Mononuclear cell (primary cell): ENCODE measurements around the gene TBL3. TPM values are rescaled to one million over a fixed set of nuclear protein-coding genes. Genes with fewer than 3 reads are reported as not detected.
A peak's percentile ranks its signal among the peaks of the same experiment; 100 is the strongest.

Experiments used
- H3K27me3 ChIP-seq: 2 replicates; pipeline ENCODE4 v1.6.0; 2011; ENCODE audit warnings: low read length, control low read depth; ENCODE audit not compliant: insufficient read depth
- H3K4me1 ChIP-seq: 2 replicates; pipeline ENCODE4 v1.5.1; 2011; ENCODE audit warnings: mild to moderate bottlenecking, low read length, control low read depth; ENCODE audit not compliant: insufficient read depth
- H3K4me3 ChIP-seq: 2 replicates; pipeline ENCODE4 v1.5.1; 2011; ENCODE audit warnings: mild to moderate bottlenecking, low read length, moderate library complexity
- H3K9me3 ChIP-seq: 2 replicates; pipeline ENCODE4 v1.5.1; 2011; ENCODE audit warnings: low read depth, mild to moderate bottlenecking, control low read depth, low read length
- total RNA-seq: library from RNA; depleted of rRNA; stranded (reverse); fragments of >200 nt; gene quantifications from one replicate; pipeline ENCODE4 v1.2.3, GENCODE V29; 2012

The TBL3 gene
- total RNA-seq, 1 donor, result 6.4 TPM

DNA sequence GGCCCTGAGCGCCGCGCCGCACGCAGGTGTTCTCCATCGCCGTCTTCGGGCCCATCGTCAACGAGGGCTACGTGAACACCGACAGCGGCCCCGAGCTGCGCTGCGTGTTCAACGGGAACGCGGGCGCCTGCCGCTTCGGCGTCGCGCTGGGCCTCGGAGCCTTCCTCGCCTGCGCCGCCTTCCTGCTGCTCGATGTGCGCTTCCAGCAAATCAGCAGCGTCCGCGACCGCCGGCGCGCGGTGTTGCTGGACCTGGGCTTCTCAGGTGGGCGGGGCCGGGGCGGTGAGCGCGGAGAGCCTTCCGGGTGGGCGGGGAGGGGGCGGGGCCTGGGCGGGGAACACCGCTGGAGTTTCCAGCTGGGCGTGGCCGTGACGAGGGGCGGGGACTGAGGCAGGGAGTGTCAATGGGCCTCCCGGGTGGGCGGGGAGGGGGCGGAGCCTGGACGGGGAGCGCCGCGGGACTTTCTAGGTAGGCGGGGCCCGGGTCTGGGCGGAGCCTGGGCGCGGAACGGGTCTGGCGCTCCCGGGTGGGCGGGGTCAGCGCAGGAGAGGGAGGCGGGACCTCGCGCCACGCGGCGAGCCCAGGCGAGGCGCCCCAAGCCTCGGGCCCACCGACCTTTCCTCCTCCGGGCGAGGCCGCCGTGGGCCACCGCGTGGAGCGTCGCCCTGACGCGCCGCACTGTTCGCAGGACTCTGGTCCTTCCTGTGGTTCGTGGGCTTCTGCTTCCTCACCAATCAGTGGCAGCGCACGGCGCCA lies 20.3 kb downstream of the TBL3 start:
- Histone ChIP-seq H3K4me3 (peak overlapping the region; percentile 15), H3K27me3 (peaks cover 23% of the 10 kb centered on the region), H3K9me3 (no peaks in the 10 kb centered on the region), H3K4me1 (peaks cover 21% of the 10 kb centered on the region)

DNA sequence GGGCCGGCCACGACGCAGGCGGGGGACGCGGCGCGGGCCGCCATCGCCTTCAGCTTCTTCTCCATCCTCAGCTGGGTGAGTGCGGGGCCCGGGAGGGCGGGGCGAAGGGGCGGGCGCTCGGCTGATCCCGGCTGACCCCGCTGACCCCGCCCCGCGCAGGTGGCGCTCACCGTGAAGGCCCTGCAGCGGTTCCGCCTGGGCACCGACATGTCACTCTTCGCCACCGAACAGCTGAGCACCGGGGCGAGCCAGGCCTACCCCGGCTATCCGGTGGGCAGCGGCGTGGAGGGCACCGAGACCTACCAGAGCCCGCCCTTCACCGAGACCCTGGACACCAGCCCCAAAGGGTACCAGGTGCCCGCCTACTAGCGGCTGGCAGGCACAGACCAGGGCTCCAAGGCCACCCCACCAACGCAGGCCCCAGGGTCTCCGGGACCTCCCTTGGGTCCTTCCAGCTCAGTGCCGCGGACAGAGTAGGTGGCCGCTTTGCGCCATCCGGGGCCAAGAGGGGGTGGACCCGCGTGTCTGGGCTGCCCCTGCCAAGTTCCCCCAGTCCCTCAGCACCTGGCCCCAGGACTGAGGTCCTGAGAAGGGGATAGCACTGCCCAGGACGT lies 21.0 kb downstream of the TBL3 start:
- Histone ChIP-seq H3K27me3 (peaks cover 23% of the 10 kb centered on the region), H3K9me3 (no peaks in the 10 kb centered on the region), H3K4me1 (peaks cover 21% of the 10 kb centered on the region), H3K4me3 (no peak overlapping the region)

DNA sequence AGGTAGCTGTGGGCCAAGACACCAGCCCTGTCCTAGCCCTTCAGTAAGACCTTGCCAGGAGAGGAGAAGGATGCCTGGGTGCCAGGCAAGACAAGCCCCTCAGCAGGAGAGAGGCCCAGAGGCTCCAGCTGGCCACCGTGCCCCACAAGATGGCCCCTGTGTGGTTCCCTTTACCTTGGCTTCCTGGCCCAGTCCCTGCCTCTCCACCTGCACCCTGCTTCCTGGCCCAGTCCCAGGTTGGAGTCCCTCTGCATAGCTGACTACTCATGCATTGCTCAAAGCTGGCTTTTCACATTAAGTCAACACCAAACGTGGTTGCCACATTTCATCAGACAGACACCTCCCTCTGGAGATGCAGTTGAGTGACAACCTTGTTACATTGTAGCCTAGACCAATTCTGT lies 21.9 kb downstream of the TBL3 start:
- Histone ChIP-seq H3K4me3 (no peak overlapping the region), H3K9me3 (no peaks in the 10 kb centered on the region), H3K27me3 (peaks cover 20% of the 10 kb centered on the region), H3K4me1 (peaks cover 21% of the 10 kb centered on the region)

DNA sequence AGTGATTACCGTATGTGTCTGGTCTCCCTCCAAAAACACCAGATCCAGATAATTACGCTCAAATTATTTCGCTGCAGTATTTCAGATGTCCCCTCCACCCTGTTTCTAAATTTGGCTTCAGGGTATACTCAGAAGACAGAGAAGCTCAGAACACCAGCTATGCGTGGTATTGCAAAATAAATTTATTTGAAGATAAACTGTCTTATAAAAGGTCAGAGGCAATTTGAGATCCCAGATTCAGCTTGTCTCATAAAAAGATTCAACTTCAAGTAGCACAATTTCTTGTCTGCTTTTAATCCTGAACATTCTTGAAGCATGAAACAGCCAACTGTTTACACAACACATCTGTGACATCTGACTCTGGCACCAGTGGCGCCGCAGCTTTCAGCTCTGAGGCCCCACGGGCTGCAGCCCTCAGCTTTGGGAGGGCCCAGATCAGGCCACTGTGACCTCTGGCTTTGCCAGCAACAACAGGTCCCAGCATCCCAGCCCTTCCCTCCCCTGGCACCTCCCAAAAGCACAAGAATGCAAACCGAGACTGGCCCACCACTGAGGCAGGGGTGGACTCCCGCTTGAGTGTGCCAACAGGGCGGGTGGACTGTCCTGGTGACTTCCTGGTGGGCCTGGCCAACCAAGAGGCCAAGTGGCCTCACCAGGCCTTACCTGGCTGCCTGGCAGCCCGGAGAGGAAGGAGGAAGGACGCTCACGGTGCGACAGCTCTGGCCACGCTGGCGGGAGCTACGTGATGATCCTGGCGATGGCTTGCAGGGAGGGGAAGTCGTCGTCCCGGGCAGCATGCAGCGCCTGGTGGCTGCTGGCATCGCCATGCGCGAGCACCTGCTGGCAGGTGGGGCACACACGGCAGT lies 25.9 kb downstream of the TBL3 start:
- Histone ChIP-seq H3K9me3 (no peaks in the 10 kb centered on the region), H3K4me3 (no peak overlapping the region), H3K27me3 (no peaks in the 10 kb centered on the region)

DNA sequence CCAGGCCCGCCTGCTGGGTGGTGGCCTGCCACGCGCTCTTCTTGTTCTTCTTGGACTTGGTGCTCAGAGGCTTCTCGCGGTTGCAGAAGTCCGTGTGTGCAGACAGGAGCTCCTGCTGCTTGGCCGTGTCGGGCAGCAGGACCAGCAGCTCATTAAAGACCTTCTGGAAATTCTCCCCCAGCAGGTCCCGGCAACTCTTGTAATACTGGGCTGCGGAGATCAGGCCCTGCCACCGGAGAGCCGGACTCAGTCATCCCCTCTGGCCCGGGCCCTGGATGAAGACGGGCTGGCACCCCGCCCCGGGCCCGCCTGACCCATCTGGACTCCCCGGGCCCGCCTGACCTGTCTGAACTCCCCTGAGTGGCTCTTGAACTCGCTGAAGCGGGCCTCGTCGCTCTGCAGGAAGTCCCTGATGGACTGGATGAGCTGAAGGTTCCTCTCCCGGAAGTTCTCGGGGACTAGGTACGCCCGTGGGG lies 26.5 kb downstream of the TBL3 start:
- Histone ChIP-seq H3K4me1 (no peaks in the 10 kb centered on the region), H3K9me3 (no peaks in the 10 kb centered on the region), H3K27me3 (no peaks in the 10 kb centered on the region), H3K4me3 (no peak overlapping the region)

More for the DNA sequence above, 25.9 kb downstream of the TBL3 start:
- no peaks in the 10 kb centered on the region for H3K4me1 ChIP-seq

DNA sequence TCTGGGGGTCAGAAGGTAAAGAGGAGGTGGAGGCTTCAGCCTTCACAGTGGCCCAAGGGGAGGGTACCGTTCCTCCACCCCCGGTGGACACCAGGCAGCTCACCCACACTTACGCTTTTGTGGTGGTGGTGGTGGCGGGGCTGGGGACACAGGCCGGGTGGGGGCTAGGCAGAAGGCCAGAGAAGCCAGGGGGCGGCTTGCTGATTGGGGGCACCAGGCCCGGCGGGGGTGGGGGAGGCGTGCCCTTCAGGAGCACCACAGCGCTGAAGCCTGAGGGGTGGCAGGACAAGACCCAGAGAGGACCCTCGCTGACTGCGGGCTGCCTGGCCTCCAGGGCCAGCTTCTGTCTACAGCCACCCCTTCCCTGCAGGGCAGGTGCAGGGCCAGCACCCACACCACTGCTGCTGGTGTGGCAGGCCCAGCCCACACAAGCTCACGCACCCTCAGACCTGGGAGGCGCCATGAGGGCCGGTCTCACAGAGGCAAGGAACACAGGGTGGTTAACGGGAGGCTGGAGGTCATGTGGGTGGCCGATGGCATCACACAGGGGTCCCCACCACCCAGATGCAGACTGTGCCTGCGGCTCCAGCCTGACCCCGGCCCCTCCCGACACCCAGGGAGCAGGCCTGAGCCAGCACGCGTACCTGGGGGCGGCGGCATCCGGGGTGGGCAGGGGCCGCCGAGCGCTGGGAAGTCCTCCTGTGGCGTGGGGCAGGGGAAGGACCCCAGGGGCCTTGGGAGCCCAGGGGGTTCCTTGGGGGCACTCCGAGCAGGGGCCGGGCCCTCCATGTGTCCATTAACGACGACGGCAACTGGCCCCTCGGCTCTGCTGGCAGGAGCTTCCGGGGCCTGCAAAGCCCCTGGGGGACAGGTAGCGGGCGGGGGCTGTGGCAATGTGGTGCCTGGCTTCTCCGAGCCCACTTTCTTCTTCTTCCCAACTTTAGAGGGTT lies 27.3 kb downstream of the TBL3 start:
- H3K4me1 ChIP-seq, result peaks cover 4% of the 10 kb centered on the region
- H3K27me3 ChIP-seq, result no peaks in the 10 kb centered on the region
- no peak overlapping the region for H3K4me3 ChIP-seq
- no peaks in the 10 kb centered on the region for H3K9me3 ChIP-seq

DNA sequence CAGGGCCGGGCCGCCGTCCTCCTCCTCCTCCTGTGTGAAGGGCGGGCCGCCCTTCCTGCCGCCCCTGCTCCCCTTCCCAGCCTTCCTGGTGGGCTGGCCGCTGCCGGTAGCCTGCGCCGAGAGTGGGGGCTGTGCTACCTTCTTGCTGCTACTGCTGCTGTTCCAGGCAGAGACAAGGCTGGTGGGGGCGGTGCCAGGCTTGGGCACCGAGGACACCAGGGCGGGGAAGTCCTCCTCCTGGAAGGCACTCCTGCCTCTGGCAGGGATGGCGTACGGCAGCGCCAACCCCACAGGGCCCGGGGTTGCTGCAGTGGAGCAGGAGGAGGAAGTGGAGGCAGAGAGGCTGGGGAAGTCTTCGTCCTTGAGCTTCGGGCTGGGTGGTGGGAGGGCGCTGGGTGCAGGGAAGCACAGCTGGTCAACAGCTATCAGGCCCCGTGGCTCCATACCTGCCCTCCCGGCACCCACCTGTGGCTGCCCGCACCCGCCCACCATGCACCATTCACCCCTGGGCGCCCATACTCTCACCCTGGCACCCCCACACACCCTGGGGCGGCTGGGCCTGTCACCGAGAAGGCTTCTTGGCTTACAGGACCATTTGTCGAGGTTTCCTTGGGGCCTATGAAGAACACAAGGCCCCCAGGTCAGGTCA lies 28.1 kb downstream of the TBL3 start:
- Histone ChIP-seq H3K4me3 (no peak overlapping the region), H3K9me3 (no peaks in the 10 kb centered on the region), H3K4me1 (peaks cover 9% of the 10 kb centered on the region), H3K27me3 (no peaks in the 10 kb centered on the region)

DNA sequence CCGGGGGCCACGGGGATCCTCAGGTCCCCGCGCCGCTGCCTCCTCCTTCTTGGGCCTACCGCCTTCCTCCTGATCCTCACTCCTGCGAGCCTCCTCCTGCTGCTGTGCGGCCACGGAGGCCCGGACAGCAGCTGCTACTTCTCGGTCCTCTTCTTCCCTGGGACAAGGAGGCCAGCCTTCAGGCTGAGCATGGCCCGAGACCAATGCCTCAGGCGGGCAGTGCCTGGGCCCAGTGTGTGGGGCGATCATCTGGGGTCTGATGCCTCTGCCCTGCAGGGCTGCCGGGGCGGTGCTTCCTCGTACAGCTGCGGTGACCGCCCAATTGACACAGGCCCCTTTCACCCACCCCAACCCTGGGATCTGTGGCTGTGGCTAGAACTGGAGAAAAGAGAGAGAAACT lies 29.2 kb downstream of the TBL3 start:
- H3K4me1 ChIP-seq, result peaks cover 19% of the 10 kb centered on the region
- H3K9me3 ChIP-seq, result no peaks in the 10 kb centered on the region
- H3K4me3 ChIP-seq, result no peak overlapping the region
- no peaks in the 10 kb centered on the region for H3K27me3 ChIP-seq

DNA sequence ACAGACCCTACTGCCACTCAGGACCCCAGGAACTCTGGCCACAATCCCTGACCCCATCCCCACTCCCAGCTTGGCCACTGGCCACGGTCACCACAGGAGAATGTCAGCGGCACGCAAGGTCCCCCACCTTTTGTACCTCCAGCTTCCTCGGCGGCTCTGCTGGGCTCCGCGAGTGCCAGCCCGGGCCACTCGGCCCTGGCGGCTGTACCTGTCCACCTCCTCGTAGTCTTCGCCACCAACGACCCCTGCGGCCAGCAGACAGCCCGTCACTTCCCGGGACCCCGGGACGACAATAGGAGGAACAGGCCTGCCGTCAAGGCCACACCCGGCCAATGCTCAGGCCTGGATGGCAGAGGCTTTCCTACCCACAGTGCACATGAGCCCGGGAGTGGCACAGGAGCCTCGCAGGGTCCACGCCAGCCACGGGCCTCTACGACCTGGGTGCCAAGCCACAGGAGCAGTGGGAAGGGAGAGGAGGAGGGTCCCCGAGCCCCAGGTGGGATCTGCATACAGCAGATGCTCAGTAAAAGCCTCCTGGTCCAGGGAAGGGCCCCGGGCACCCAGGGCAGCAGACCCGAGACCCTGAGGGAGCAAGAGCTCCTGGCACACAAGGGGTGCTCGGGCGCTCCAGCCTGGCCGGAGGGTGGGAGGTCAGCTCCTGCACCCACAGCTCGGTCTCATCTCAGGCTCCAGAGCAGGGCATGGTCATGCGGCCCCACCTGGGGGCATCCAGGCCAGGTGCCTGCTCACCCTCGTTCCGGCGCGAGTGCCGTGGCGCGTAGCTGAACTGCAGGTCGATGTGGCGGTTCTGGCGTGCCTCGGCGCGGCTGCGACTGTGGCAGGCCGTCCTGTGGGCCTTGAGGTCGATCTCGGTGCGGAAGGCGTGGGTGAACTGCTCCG lies 29.9 kb downstream of the TBL3 start:
- Histone ChIP-seq H3K4me3 (no peak overlapping the region), H3K9me3 (no peaks in the 10 kb centered on the region), H3K4me1 (peaks cover 23% of the 10 kb centered on the region), H3K27me3 (no peaks in the 10 kb centered on the region)

DNA sequence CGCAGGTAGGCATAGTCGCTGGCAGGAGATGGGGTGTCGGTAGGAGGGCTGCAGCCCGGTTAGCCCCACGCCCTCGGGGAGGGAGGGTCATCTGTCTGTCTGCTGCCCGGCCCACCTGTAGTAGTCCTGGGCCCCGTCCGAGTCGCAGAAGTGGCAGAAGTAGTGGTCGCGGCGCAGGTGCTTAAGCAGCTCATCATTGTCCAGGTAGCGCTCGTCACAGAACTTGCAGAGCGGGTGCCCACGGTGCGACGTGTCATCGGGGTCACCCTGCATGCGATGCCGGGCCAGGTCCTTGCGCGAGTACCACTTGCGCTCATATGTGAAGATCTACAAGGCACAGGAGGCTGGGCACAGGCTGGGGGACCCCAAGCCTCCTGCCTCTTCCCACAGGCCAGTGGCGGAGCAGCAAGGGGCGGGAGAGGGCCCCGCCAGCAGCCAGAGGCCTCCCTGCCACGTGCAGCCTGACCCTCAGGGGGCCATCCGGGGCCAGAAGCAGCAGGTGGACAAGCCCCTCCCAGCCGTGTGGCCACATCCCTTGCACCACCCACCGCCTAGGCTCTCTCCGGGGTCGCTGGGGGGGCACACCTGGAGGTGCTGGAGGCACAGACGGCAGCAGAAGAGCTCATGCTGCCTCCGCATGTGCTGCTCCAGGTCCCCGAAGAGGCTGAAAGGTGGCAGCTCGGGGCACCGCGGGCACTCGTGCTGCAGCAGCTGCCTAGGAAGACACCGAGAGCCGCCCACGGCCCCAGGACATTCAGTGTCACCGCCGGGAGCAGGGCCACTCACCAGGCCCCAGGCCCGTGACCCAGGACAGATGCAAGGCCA lies 30.8 kb downstream of the TBL3 start:
- peaks cover 33% of the 10 kb centered on the region for H3K4me1 ChIP-seq
- no peaks in the 10 kb centered on the region for H3K27me3 ChIP-seq
- H3K4me3 ChIP-seq, result no peak overlapping the region
- H3K9me3 ChIP-seq, result no peaks in the 10 kb centered on the region

DNA sequence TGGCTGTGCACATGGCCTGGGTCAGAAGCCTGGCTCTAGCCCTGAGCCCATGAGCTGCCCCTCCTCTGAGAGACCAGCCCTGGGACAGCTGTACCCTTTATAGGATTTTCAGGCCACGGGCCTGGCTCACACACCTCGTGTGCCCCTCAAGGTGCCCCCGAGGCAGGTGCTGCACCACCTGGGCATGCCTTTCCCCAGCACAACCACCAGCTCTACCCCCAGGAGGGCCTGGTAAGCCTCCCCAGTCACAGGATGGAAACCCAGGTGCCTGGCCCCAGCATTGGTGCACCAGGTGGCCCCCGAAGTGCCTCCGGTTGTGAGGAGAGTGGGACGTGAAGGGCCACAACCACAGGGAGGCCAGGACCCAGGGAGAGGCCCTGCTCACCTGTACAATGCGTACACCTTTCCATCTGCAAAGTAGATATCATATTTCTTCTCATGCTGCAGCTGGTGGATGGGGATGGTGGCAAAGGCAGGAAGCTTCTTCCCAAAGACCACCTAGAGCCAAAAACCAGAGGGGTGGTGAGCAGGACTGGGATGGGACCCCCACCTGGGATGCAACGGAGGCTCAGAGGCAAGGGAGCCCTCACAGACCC lies 31.5 kb downstream of the TBL3 start:
- peaks cover 40% of the 10 kb centered on the region for H3K4me1 ChIP-seq
- H3K27me3 ChIP-seq, result no peaks in the 10 kb centered on the region
- H3K4me3 ChIP-seq, result no peak overlapping the region
- H3K9me3 ChIP-seq, result no peaks in the 10 kb centered on the region

DNA sequence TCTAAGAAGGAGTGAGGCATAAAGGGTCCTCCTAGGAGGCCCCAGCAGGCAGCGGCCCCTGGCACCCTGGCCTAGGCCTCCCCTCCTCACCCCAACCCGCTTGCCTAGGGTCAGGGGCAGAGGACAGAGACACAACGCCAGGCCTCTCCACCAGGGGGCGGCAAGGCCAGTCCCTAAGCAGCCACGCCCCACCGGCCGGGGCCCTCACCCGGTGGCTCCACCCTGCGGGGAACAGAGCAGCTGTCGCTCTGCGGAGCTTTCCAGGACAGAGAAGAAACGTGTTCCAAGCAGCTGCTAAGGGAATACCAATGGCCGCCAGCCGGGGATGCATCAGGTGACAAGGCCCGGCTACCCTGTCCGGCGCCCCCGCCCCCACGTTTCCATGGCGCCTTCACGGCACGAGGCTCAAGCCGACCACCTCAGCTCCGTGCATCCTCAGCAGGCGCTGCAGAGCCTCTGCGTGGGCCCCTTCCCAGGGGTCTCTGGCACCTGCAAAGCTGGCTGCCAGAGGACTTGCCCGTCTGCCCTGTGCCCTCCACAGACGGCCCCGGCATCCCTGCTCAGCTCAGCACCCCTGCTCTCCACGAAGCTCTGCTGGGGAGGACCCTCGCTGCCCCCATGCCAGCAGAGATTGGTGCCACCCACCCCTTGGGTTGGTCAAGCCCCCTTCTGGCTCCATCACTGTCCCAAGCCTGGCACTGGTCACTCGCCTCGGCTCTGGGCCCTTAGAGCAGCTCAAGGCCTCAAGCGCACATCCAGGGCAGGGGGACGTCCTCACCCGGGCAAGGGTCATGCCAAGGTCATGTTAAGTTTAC lies 32.2 kb downstream of the TBL3 start:
- peaks cover 47% of the 10 kb centered on the region for H3K4me1 ChIP-seq
- H3K27me3 ChIP-seq, result no peaks in the 10 kb centered on the region
- H3K9me3 ChIP-seq, result no peaks in the 10 kb centered on the region
- no peak overlapping the region for H3K4me3 ChIP-seq
